GM12878 (cell line): ENCODE measurements around the gene PLAGL2. TPM values are rescaled to one million over a fixed set of nuclear protein-coding genes. Genes with fewer than 3 reads are reported as not detected.

Source experiments
- ATAC-seq: fragments of 200-7000 bp; cut with Tn5 transposase; 3 replicates; pipeline ENCODE4 v1.9.1; 2020; ENCODE audit warnings: mild to moderate bottlenecking, moderate library complexity
- BruUV-seq: library from RNA; stranded (reverse); fragments of 400-500 nt; replicated peaks from 2 replicates; lab custom pipeline; 2021; lab: Mats Ljungman, UMichigan
- CTCF ChIA-PET: fragments of 300-600 bp; sonication (Branson Sonifier 250); formaldehyde crosslinking; extraction: SDS; loops from one replicate; lab custom pipeline; 2021; ENCODE audit warnings: inconsistent platforms; lab: Yijun Ruan, JAX
- POLR2A ChIA-PET: fragments of 350-600 bp; formaldehyde crosslinking; extraction: SDS; loops from one replicate; lab custom pipeline; 2021; ENCODE audit warnings: inconsistent platforms; lab: Charles Lee
- RAD21 ChIA-PET: fragments of 300-600 bp; sonication (Branson Sonifier 250); formaldehyde crosslinking; loops from one replicate; lab custom pipeline; 2023; ENCODE audit warnings: antibody characterized with exemption; ENCODE audit not compliant: unreplicated experiment; lab: Charles Lee
- SMC1A ChIA-PET: fragments of 300-600 bp; sonication (Branson Sonifier 250); formaldehyde crosslinking; loops from one replicate; lab custom pipeline; 2023; ENCODE audit not compliant: unreplicated experiment, uncharacterized antibody; lab: Charles Lee
- DNase-seq: peaks from one replicate; pipeline ENCODE4 v3.0.0-alpha.2; 2011; ENCODE audit warnings: low read depth, low spot score
- FAIRE-seq: peaks from 3 replicates; lab custom pipeline; 2011; peaks lifted over from hg19 to GRCh38; lab: Jason Lieb, UNC
- H2AFZ ChIP-seq: 2 replicates; pipeline ENCODE4 v1.6.0; 2011; ENCODE audit warnings: low read depth, low read length, control low read depth; ENCODE audit not compliant: control insufficient read depth
- H3K27ac ChIP-seq: 2 replicates; pipeline ENCODE4 v1.5.1; 2011; ENCODE audit warnings: control low read depth; ENCODE audit not compliant: control insufficient read depth, insufficient read depth
- H3K27me3 ChIP-seq, 2 experiments: replicated peaks in 1 of 2; 2 replicates each; pipeline versions ENCODE4 v1.6.0 to v1.6.1; 2011; ENCODE audit warnings: low read length in 1 of 2; ENCODE audit not compliant: control insufficient read depth in 2 of 2, insufficient read depth in 2 of 2
- H3K36me3 ChIP-seq, 2 experiments: 2 replicates each; pipeline ENCODE4 v1.5.1; 2011; ENCODE audit warnings: low read length in 1 of 2; ENCODE audit not compliant: control insufficient read depth in 2 of 2, insufficient read depth in 2 of 2
- H3K4me1 ChIP-seq: 2 replicates; pipeline ENCODE4 v1.6.1; 2011; ENCODE audit warnings: mild to moderate bottlenecking, low read length, moderate library complexity, mixed read lengths; ENCODE audit not compliant: control insufficient read depth, insufficient read depth
- H3K4me2 ChIP-seq: 2 replicates; pipeline ENCODE4 v1.6.0; 2011; ENCODE audit warnings: control low read depth; ENCODE audit not compliant: control insufficient read depth, insufficient read depth
- H3K4me3 ChIP-seq: fragments of 200-600 bp; sonication (generic); 2 replicates; pipeline ENCODE4 v1.5.1; 2016
- H3K79me2 ChIP-seq: 2 replicates; pipeline ENCODE4 v1.6.0; 2011; ENCODE audit warnings: low read length; ENCODE audit not compliant: control insufficient read depth, insufficient read depth
- H3K9ac ChIP-seq: 2 replicates; pipeline ENCODE4 v1.8.0; 2011; ENCODE audit warnings: low read length, control low read depth, mixed read lengths; ENCODE audit not compliant: control insufficient read depth, insufficient read depth
- H3K9me3 ChIP-seq: replicated peaks from 3 replicates; pipeline ENCODE4 v1.5.1; 2011; ENCODE audit warnings: mild to moderate bottlenecking, low read length; ENCODE audit not compliant: control insufficient read depth, insufficient read depth
- H4K20me1 ChIP-seq: 2 replicates; pipeline ENCODE4 v1.6.0; 2011; ENCODE audit not compliant: control insufficient read depth, insufficient read depth
- BCL3 ChIP-seq: IDR thresholded peaks from 2 replicates; pipeline ENCODE4 v1.6.1; 2011; ENCODE audit warnings: borderline replicate concordance, low read depth, mild to moderate bottlenecking, moderate library complexity, low read length; ENCODE audit not compliant: insufficient read depth, poor library complexity, severe bottlenecking
- BCLAF1 ChIP-seq: fragments of 450-650 bp; IDR thresholded peaks from 2 replicates; pipeline ENCODE4 v1.6.1; 2017; ENCODE audit warnings: antibody characterized with exemption, mild to moderate bottlenecking, moderate library complexity
- CBX3 ChIP-seq: fragments of 200-600 bp; sonication (generic); IDR thresholded peaks from 2 replicates; pipeline ENCODE4 v1.6.1; 2016; ENCODE audit warnings: low read depth, borderline replicate concordance
- CEBPB ChIP-seq, 2 experiments: fragments of 150-350 bp in 1 of 2; IDR thresholded peaks; 2 replicates each; pipeline ENCODE4 v1.6.1; 2012 to 2014; ENCODE audit warnings: low read depth in 2 of 2, low read length in 2 of 2, borderline replicate concordance in 1 of 2, inconsistent platforms in 1 of 2
- E4F1 ChIP-seq: fragments of 450-650 bp; IDR thresholded peaks from 2 replicates; pipeline ENCODE4 v1.6.1; 2018; ENCODE audit warnings: borderline replicate concordance, mild to moderate bottlenecking; ENCODE audit not compliant: partially characterized antibody
- GATAD2B ChIP-seq: fragments of 450-650 bp; conservative IDR thresholded peaks from 2 replicates; pipeline ENCODE4 v1.6.1; 2017; ENCODE audit warnings: low read depth, mild to moderate bottlenecking, moderate library complexity
- IKZF2 ChIP-seq, 2 experiments: fragments of 450-650 bp; IDR thresholded peaks; 2 replicates each; pipeline ENCODE4 v1.6.1; 2017; ENCODE audit warnings: mild to moderate bottlenecking in 2 of 2, moderate library complexity in 2 of 2
- KDM1A ChIP-seq: fragments of 200-600 bp; sonication (generic); IDR thresholded peaks from 2 replicates; pipeline ENCODE4 v1.6.1; 2016; ENCODE audit warnings: borderline replicate concordance
- RAD51 ChIP-seq: fragments of 450-650 bp; IDR thresholded peaks from 2 replicates; pipeline ENCODE4 v1.6.1; 2016; ENCODE audit warnings: moderate library complexity, mild to moderate bottlenecking, inconsistent platforms
- RBBP5 ChIP-seq: fragments of 200-600 bp; sonication (generic); conservative IDR thresholded peaks from 2 replicates; pipeline ENCODE4 v1.6.1; 2016
- ZNF24 ChIP-seq: fragments of 450-650 bp; IDR thresholded peaks from 2 replicates; pipeline ENCODE4 v1.6.1; 2017; ENCODE audit warnings: antibody characterized with exemption, mild to moderate bottlenecking
- ZNF384 ChIP-seq: IDR thresholded peaks from 2 replicates; pipeline ENCODE4 v1.6.1; 2012; ENCODE audit warnings: low read depth, mild to moderate bottlenecking, low read length, improper control_type of control experiment, borderline replicate concordance
- ZNF592 ChIP-seq: fragments of 450-650 bp; IDR thresholded peaks from 2 replicates; pipeline ENCODE4 v1.6.1; 2017; ENCODE audit warnings: mild to moderate bottlenecking, moderate library complexity
- WGBS: methylation state at CpG from one replicate; pipeline ENCODE4 v1.1.6; 2016; ENCODE audit warnings: low lambda C conversion rate; ENCODE audit not compliant: insufficient replicate concordance, insufficient coverage; ENCODE audit errors: missing lambda C conversion rate; 5-methylcytosine and 5-hydroxymethylcytosine counted together
- in situ Hi-C: fragments of 300-500 bp; cut with MboI; formaldehyde crosslinking; loops from 9 replicates; pipeline ENCODE4 v1.14.3; 2018; ENCODE audit warnings: mixed read lengths
- intact Hi-C: fragments of 100-400 bp; cut with micrococcal nuclease; formaldehyde crosslinking; loops from one replicate; pipeline ENCODE4 v1.14.2; 2022; ENCODE audit not compliant: unreplicated experiment
- polyA plus RNA-seq, 11 experiments: library from polyadenylated mRNA; depleted of rRNA in 4 of 11; unstranded in 6 of 11; stranded (reverse) in 5 of 11; fragments of >200 nt; fragmentation: Nextera tagmentation in 4 of 11; fragmentation: Illumina TruSeq in 1 of 11; extraction: Ambion mirVana in 4 of 11; extraction: Trizol in 1 of 11; gene quantifications; 1 replicate in 1 of 11; 2 replicates in 10 of 11; pipeline versions ENCODE4 v1.2.1 to v1.2.3, GENCODE V29; 2011 to 2016; ENCODE audit warnings: inconsistent platforms in 2 of 11, missing spikeins in 2 of 11, low read depth in 1 of 11
- total RNA-seq, 4 experiments: library from RNA; depleted of rRNA in 3 of 4; stranded (reverse); fragments of >200 nt in 3 of 4; fragmentation: Illumina TruSeq in 1 of 4; extraction: Trizol in 1 of 4; gene quantifications; 2 replicates each; pipeline versions ENCODE4 v1.2.1 to v1.2.3, GENCODE V29; 2013 to 2021

Gene PLAGL2
- total and polyA plus RNA-seq, 10 of the 15 experiments (the other 5 are each of a cell fraction or from before 2014, with no cell fraction given), result 4.4 to 32.3 (median 13.3) TPM

- no peak for ATAC-seq
- no peak overlapping the region for H3K9ac ChIP-seq
- no peaks in the 10 kb centered on the region for H4K20me1 ChIP-seq
- POLR2A ChIA-PET, result no interaction called here
- no peak for DNase-seq
- SMC1A ChIA-PET, result interaction anchor here (1.4 kb wide), 1 partner anchor 44 kb away, joined by 3 read pairs; the partner anchor contains the start of gene TM9SF4
- no peak overlapping the region for H3K27ac ChIP-seq
- H3K9me3 ChIP-seq, result no peaks in the 10 kb centered on the region
- intact Hi-C loops (no loop called here), in situ Hi-C loops (no loop called here)
- FAIRE-seq, result no peak
- H3K4me1 ChIP-seq, result peaks cover 10% of the 10 kb centered on the region
- CTCF ChIA-PET, result no interaction called here
- H3K4me2 ChIP-seq, result no peak overlapping the region
- no peaks in the 10 kb centered on the region for H3K79me2 ChIP-seq
- H3K36me3 ChIP-seq, result peaks cover 17 to 21% of the 10 kb centered on the region in 2 experiments
- BruUV-seq, result no TSS peak
- H2AFZ ChIP-seq, result no peak overlapping the region
- RAD21 ChIA-PET, result no interaction called here
- WGBS, result 91% methylated on average over 4 of the region's 4 CpGs
- no peak overlapping the region for H3K4me3 ChIP-seq
- H3K27me3 ChIP-seq, result no peaks in the 10 kb centered on the region
- TF ChIP-seq GATAD2B (no peak), BCLAF1 (no peak), ZNF384 (no peak), BCL3 (no peak), KDM1A (no peak), ZNF24 (no peak), ZNF592 (no peak), RAD51 (no peak), CBX3 (no peak), E4F1 (no peak), IKZF2 (IDR thresholded peaks at IDR 0.05) (no peak), RBBP5 (no peak), CEBPB (IDR thresholded peaks at IDR 0.05; ENCODE audit: borderline replicate concordance in 1 of 2, low read depth in 2 of 2, low read length in 2 of 2) (no peak)
These were observed 54.3 kb downstream of the PLAGL2 start for GRCh38 chr20:32153156-32153665.
